AML-193 (cell line): ENCODE results near the gene ATG7.

Source experiments
- DNase-seq, 2 experiments: peaks; one replicate each; lab custom pipeline; 2025; lab: John Stamatoyannopoulos, UW

ATG7 gene

GRCh38 chr3:11271986-11272904 lies at the start of gene ATG7:
Gene ATG7 (plus strand): TSS chr3:11272397. CDS start chr3:11298696, 26,299 bp downstream.
- DNase-seq: peak; percentile 98

- DNase-seq: no peak
These were observed 48.2 kb upstream of the ATG7 start for GRCh38 chr3:11224010-11224409.

GRCh38 chr3:11224870-11225229 lies 47.3 kb upstream of the ATG7 start:
- DNase-seq: no peak

- no peak for DNase-seq
These were observed 46.2 kb upstream of the ATG7 start for GRCh38 chr3:11226042-11226370.

- DNase-seq: no peak
These were observed 44.2 kb upstream of the ATG7 start for GRCh38 chr3:11228041-11228440.

- DNase-seq: no peak
These were observed 42.1 kb upstream of the ATG7 start for GRCh38 chr3:11230125-11230524.

- DNase-seq: no peak
These were observed 41.4 kb upstream of the ATG7 start for GRCh38 chr3:11230832-11231231.

GRCh38 chr3:11235385-11235784 lies 36.8 kb upstream of the ATG7 start:
- DNase-seq: no peak

GRCh38 chr3:11236588-11237461 lies 35.4 kb upstream of the ATG7 start:
- peak; percentile 28 to 56 for DNase-seq

GRCh38 chr3:11238060-11238459 lies 34.1 kb upstream of the ATG7 start:
- no peak for DNase-seq

- DNase-seq: no peak
These were observed 33.3 kb upstream of the ATG7 start for GRCh38 chr3:11238880-11239279.

- no peak for DNase-seq
These were observed 32.4 kb upstream of the ATG7 start for GRCh38 chr3:11239796-11240195.

GRCh38 chr3:11240496-11240895 lies 31.7 kb upstream of the ATG7 start:
- DNase-seq: no peak

- no peak for DNase-seq
These were observed 28.0 kb upstream of the ATG7 start for GRCh38 chr3:11244121-11244677.

- DNase-seq: no peak
These were observed 26.9 kb upstream of the ATG7 start for GRCh38 chr3:11245276-11245675.

- DNase-seq: no peak
These were observed 26.2 kb upstream of the ATG7 start for GRCh38 chr3:11245827-11246662.

- DNase-seq: no peak
These were observed 25.6 kb upstream of the ATG7 start for GRCh38 chr3:11246663-11246970.

GRCh38 chr3:11247362-11247761 lies 24.8 kb upstream of the ATG7 start:
- no peak for DNase-seq

- DNase-seq: no peak
These were observed 23.6 kb upstream of the ATG7 start for GRCh38 chr3:11248596-11248995.

- no peak for DNase-seq
These were observed 21.0 kb upstream of the ATG7 start for GRCh38 chr3:11250902-11251806.

GRCh38 chr3:11251807-11252176 lies 20.4 kb upstream of the ATG7 start:
- DNase-seq: no peak
